HG03432 (cell line): ENCODE measurements around the gene CAMK2N2.

Experiments
- ATAC-seq: cut with Tn5 transposase; IDR thresholded peaks from one replicate; pipeline ENCODE4 v1.9.1; 2021; ENCODE audit warnings: mild to moderate bottlenecking, moderate library complexity; ENCODE audit not compliant: unreplicated experiment

Gene CAMK2N2

DNA sequence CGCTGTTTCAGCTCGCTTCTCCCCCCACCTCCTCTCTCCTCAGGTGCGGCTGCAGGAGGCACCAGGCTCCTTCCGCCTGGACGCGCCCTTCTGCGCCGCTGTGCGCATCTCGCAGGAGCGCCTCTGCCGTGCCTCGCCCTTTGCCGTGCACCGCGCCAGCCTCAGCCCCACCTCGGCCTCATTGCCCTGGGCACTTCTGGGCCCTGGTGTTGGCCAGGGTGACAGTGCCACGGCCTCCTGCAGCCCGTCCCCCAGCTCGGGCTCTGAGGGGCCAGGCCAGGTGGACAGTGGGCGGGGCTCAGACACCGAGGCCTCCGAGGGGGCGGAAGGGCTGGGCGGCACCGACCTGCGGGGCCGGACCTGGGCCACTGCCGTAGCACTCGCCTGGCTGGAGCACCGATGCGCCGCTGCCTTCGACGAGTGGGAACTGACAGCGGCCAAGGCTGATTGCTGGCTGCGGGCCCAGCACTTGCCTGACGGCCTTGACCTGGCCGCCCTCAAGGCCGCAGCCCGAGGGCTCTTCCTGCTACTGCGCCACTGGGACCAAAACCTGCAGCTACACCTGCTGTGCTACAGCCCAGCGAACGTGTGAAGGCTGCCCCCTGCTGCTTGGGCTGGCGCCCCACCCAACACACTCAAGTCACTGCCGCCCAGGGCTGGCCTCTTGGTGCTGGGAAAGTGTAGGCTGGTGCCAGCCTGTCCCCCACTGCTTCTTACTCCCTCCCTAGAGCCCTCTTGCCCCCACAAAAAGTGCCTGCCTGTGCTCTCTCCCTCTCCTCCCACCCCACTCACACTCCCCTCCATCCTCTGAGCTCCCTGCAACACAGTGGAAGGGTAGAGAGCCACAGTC, 19.7 kb downstream of the CAMK2N2 start:
- no peak for ATAC-seq

GRCh38 chr3:184241141-184241446, 20.3 kb downstream of the CAMK2N2 start:
- no peak for ATAC-seq

DNA sequence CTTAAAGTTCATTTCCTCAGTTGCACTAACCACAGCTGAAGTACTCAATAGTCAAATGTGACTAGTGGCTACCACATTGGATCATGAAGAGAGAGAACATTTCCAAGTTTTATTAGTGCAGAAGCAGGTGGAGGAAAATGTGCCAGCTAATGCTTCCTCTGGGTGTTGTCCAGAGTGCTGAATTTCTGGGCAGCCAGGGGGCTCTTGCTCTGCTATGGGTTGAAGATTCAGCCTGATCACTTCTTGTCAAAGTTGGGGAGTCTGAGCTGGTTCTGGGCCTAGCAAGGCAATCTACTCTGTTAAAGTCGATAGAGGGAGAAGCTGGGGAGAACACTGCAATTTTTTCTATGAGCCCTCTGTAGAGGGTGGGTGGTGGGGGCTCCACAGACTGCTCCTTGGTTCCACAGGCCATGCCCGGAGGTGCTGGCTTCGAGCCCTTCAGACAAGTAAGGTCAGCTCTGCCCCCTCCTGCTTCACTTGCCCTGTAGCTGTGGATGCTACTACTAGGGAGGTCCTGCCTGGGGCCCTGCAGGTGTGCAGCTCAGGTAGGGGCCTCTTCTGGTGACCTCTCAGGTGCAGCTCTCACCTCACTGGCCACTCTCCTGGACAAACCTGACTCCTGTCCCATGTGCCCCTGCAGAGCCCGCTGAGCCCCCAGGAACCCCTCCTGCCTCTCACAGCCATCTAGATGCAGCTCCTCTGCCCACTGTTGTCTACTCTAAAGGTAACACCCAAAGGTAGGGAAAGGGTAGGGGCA, 20.8 kb downstream of the CAMK2N2 start:
- no peak for ATAC-seq

DNA sequence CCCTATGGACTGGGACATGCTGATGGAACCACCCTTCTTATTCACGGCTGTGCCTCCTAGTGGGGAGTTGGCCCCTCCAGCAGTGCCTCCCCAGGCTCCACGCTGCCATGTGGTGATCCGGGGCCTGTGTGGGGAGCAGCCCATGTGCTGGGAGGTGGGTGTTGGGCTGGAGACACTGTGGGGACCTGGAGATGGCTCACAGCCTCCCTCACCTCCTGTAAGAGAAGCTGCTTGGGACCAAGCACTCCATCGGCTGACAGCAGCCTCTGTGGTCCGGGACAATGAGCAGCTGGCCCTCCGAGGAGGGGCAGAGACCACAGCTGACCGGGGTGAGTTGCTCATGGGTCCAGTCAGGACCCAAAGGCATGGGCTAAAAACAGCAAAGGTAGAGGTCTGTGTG, 21.6 kb downstream of the CAMK2N2 start:
- ATAC-seq: no peak

DNA sequence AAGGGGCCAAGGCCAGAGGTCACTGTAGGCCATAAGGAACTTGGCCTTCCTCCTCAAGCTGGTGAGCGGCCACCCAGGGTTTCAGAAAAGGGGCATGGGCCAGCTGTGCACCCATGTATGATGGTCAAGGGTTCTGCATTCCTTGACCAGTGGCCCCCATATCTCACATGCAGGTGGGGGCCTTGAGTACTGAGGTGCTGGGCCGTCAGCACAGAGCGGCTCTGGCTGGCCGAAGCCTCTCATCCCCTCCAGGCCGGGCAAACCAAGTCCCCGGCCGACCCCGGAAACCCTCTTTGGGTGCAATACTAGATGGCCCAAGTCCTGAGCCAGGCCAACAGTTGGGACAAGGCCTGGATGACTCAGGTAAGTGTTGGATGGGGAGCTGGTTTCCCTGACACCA, 22.1 kb downstream of the CAMK2N2 start:
- ATAC-seq: no peak

DNA sequence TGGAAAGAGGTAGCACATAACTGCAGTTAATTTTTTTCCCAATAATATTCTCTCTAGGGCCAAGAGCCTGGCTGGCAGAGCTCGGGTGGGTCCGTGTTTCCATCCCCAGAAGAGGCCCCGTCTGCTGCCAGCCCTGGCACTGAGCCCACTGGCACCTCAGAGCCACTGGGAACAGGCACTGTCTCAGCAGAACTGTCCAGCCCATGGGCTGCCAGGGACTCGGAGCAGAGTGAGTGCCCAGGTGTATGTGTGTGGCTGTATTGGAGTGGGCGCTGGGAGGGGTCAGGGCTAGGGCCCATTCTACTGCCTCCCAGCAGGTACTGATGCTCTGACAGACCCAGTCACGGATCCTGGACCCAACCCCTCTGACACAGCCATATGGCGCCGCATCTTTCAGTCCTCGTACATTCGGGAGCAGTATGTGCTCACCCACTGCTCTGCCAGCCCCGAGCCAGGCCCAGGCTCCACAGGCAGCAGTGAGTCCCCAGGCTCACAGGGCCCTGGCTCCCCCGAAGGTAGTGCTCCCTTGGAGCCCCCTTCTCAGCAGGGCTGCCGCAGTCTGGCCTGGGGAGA, 23.0 kb downstream of the CAMK2N2 start:
- no peak for ATAC-seq

DNA sequence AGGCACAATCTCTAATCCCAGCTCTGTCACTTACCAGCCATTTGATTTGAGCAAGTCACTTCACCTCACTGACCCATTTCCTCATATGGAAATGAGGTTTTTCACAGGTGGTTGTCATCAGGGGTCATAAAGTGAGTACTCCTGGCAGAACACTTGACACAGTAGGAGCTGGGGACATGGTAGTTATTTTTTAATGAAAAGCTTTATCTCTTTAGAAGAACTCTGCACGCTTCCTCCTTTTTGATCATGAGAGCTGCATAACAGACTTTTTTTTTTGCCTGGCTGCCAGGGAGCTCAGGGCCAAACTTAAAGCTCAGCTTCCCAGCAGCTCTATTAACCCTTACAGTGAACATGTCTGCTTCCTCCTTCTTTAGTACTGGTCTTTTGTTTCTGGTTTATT, 23.5 kb downstream of the CAMK2N2 start:
- no peak for ATAC-seq

DNA sequence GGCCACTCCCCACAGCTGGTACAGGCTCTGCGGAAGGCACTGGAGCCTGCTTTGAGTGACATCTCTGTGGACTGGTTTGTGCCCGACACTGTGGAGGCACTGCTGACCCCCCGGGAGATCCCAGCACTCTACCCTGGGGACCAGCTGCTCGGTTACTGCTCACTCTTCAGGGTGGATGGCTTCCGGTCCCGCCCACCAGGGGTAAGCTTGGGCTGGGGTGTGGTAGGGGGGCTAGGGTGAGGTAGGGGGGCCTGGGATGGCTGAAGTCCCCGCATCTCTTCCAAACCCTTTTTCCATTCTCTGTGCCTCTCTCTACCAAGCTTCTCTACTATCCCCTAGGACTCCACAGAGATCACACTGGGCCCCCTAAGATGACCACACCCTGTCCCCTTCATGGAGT, 24.1 kb downstream of the CAMK2N2 start:
- ATAC-seq: no peak

GRCh38 chr3:184236636-184237035, 24.7 kb downstream of the CAMK2N2 start:
- ATAC-seq: no peak

- ATAC-seq: no peak
These were observed 25.3 kb downstream of the CAMK2N2 start for GRCh38 chr3:184236033-184236410.

DNA sequence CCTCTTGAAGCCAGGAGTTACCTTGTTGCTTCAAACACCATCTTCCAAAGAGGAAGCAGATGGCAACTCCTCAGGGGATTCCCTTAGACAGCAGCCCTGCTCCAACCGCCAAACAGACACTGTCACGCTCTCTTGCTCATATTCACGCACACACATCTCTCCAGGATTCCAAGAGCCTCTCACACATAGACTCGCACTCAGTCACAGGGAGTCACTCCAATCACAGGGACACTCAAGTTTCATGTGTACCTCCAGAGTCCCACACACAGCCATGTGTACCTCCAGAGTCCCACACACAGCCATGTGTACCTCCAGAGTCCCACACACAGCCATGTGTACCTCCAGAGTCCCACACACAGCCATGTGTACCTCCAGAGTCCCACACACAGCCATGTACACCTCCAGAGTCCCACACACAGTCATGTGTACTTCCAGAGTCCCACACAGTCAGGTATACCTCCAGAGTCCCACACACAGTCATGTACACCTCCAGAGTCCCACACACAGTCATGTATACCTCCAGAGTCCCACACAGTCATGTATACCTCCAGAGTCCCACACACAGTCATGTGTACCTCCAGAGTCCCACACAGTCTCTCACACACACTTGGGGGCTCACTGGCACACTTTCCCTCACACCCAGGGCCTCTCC, 25.8 kb downstream of the CAMK2N2 start:
- no peak for ATAC-seq

DNA sequence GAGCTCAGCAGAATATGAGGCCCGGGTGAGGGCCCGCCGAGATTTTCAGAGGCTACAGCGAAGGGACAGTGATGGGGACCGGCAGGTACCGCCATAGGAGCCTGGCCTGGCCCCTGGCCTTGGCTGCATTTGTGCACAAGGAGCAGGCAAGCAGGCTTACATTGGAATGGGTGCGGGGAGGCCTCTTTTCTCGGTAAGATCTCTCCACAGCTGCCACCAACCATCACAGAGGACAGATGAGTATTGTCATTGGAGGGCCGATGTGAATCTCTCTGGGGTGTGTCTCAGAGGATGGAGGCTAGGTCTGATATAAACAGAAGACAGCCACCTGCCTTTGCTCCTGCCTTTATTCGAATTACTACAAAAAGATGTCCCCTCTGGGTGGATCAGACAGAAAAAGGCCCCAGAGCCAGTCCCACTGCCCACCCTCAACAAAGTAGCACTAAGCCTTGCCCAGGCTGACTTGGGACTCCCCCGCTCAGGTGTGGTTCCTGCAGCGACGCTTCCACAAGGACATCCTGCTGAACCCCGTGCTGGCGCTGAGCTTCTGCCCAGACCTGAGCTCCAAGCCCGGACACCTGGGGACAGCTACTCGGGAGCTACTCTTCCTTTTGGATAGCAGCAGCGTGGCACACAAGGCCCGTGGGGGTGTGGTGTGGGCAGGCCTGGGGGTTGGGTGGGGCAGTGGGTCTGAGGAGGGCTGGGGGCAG, 26.5 kb downstream of the CAMK2N2 start:
- ATAC-seq: no peak

DNA sequence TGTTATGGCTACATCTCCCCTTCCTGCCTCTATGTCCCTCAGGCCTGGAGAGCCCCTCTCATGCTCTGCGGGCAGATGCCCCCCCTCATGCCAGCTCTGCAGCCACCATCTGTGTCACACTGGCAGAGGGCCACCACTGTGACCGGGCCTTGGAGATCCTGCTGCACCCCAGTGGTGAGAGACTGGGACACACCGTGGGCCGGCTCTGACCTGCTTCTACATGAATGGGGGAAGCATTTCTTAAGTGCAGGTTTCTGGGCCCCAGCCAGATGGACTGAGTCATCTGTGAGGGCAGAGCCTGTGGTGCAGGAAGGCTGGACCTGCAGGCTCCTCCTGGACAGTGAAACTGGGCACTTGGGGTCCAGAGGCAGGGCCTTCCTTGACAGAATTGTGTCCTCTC, 27.1 kb downstream of the CAMK2N2 start:
- no peak for ATAC-seq

- ATAC-seq: no peak
These were observed 28.1 kb downstream of the CAMK2N2 start for GRCh38 chr3:184233127-184233843.

DNA sequence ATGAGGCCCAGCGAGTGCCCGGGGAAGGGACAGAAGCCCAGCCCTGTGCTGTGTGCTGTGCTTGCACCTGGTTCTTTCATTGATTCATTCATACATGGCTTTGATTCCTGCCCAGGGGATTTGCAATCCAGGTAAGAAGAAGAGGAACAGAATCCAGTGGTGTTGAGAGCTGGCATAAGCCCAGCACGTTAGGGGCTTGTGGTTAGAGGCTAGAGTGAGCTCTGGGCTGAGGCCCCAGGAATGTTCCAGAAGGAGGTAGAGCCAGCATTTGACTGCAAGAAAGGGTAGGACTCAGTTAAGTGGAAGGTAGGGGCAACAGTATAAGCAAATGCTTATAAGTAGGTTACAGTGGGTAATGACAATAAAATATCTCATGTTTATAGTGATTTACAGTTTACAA, 29.7 kb downstream of the CAMK2N2 start:
- ATAC-seq: no peak

DNA sequence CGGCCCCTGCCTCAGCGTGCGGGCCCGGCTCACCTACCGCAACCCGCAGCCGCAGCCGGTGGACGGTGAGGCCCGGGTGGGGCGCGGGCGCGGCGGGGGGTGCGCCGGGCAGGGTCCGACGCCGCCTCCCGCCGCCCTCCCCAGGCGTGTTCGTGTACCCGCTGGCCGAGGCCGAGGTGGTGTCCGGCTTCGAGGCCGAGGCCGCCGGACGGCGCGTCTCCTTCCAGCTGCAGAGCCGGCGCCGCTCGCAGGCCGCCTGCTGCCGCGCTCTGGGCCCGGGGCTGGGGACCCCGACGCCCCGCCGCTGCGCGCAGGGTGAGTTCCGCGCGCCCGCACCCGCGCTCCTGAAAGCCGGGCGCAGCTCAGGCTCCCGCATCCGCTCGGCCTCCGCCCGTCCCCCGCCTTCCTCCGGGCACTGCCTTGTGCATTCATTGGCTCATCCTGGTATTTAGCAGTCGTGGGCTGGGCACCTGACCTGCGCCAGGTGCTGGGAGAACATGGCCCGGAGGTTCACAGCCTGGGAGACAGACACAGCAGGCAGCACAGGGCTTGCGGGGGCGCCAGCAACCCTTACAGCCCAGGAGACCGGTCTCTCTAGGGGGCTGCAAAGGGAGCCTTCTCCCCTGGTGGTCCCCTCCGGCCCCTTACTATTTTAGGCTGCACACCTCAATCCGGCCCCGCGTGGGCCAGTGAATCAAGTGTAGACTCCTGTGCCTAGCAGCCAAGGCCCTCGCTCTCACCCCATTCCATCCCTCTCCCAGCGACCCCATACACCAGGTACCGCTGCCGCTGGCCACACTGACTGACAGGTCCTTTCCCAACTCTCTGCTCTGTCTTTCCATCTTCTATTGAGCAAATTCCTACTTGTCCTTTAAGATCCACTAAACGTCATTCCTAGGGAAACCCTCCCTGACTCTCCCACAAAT, 30.5 kb downstream of the CAMK2N2 start:
- ATAC-seq: no peak

- no peak for ATAC-seq
These were observed 31.2 kb downstream of the CAMK2N2 start for GRCh38 chr3:184230081-184230602.

- peak; percentile 80 for ATAC-seq
These were observed 31.8 kb downstream of the CAMK2N2 start, which contains the start of gene VWA5B2 for GRCh38 chr3:184229394-184230080. TSS of gene VWA5B2 (plus strand) at chr3:184229585. CDS start at chr3:184230529, 944 bp downstream.
